Stimulated activated CD8-positive, alpha-beta memory T cell treated with anti-CD3 and anti-CD28 coated beads, Interleukin-12 subunit alpha, Interleukin-12 subunit beta, amount 100 ng/mL, for 4 hours (primary cell): Measurements from ENCODE around the gene ABCC1.
A peak's percentile ranks its signal among the peaks of the same experiment; 100 is the strongest.

Source experiments
- DNase-seq: peaks from one replicate; pipeline ENCODE4 v3.0.0-alpha.2; 2020; ENCODE audit warnings: low read depth

ABCC1 gene

GRCh38 chr16:16021646-16021987 is 72.2 kb downstream of the ABCC1 start:
- no peak for DNase-seq

- DNase-seq, result no peak
Observed at GRCh38 chr16:16021988-16022682, 72.7 kb downstream of the ABCC1 start.

GRCh38 chr16:16022683-16023064 is 73.3 kb downstream of the ABCC1 start:
- DNase-seq, result no peak

GRCh38 chr16:16025214-16025968 is 76.0 kb downstream of the ABCC1 start:
- DNase-seq, result peak; percentile 23

- DNase-seq, result no peak
Observed at GRCh38 chr16:16027728-16028310, 78.4 kb downstream of the ABCC1 start.

GRCh38 chr16:16028311-16028999 is 79.0 kb downstream of the ABCC1 start:
- no peak for DNase-seq

- no peak for DNase-seq
Observed at GRCh38 chr16:16029431-16030011, 80.1 kb downstream of the ABCC1 start.

- no peak for DNase-seq
Observed at GRCh38 chr16:16030449-16030848, 81.0 kb downstream of the ABCC1 start.

- no peak for DNase-seq
Observed at GRCh38 chr16:16031401-16031800, 82.0 kb downstream of the ABCC1 start.

GRCh38 chr16:16032271-16032979 is 83.0 kb downstream of the ABCC1 start:
- DNase-seq, result no peak

GRCh38 chr16:16033208-16033717 is 83.8 kb downstream of the ABCC1 start:
- no peak for DNase-seq

GRCh38 chr16:16036359-16036792 is 87.0 kb downstream of the ABCC1 start:
- no peak for DNase-seq

GRCh38 chr16:16037521-16037920 is 88.1 kb downstream of the ABCC1 start:
- no peak for DNase-seq

GRCh38 chr16:16037970-16038369 is 88.6 kb downstream of the ABCC1 start:
- no peak for DNase-seq

- DNase-seq, result no peak
Observed at GRCh38 chr16:16038950-16039349, 89.5 kb downstream of the ABCC1 start.

GRCh38 chr16:16041196-16041892 is 91.9 kb downstream of the ABCC1 start:
- no peak for DNase-seq

GRCh38 chr16:16042076-16042475 is 92.7 kb downstream of the ABCC1 start:
- no peak for DNase-seq

- DNase-seq, result no peak
Observed at GRCh38 chr16:16045296-16045695, 95.9 kb downstream of the ABCC1 start.

GRCh38 chr16:16045879-16046278 is 96.5 kb downstream of the ABCC1 start:
- no peak for DNase-seq

GRCh38 chr16:16047761-16048160 is 98.3 kb downstream of the ABCC1 start:
- DNase-seq, result no peak
